Body of pancreas (tissue), 4 donors: ENCODE measurements around the gene CES3.

Source experiments
- POLR2A ChIP-seq, 3 donors: fragments of 450-650 bp; IDR thresholded peaks; one replicate each; pipeline ENCODE4 v1.6.1; 2016; ENCODE audit warnings: antibody characterized with exemption in 3 of 3, mild to moderate bottlenecking in 2 of 3
- TF ChIP-seq, protein P1 (sequence below), 7 experiments: fragments of 450-650 bp in 4 of 7; fragments of 200-600 bp in 3 of 7; sonication (generic) in 3 of 7; IDR thresholded peaks; one replicate each; pipeline ENCODE4 v1.5.1; 2016 to 2019; ENCODE audit warnings: antibody characterized with exemption in 7 of 7

DNA sequence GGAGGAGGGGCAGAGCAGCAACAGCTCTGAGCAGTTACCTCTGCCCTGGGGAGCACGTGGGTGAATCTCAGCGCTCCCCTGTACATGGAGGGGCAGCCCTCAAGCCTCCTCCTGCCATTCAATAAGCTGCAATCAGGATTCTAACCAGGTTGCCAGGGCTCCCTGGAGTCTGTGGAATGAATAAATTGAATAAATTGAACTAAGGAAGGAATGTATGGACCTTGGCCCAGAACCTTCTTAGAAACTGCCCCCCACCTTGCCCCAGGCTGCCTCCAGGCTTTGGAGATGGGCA lies 40.8 kb upstream of the CES3 start:
- TF ChIP-seq, protein P1, sequence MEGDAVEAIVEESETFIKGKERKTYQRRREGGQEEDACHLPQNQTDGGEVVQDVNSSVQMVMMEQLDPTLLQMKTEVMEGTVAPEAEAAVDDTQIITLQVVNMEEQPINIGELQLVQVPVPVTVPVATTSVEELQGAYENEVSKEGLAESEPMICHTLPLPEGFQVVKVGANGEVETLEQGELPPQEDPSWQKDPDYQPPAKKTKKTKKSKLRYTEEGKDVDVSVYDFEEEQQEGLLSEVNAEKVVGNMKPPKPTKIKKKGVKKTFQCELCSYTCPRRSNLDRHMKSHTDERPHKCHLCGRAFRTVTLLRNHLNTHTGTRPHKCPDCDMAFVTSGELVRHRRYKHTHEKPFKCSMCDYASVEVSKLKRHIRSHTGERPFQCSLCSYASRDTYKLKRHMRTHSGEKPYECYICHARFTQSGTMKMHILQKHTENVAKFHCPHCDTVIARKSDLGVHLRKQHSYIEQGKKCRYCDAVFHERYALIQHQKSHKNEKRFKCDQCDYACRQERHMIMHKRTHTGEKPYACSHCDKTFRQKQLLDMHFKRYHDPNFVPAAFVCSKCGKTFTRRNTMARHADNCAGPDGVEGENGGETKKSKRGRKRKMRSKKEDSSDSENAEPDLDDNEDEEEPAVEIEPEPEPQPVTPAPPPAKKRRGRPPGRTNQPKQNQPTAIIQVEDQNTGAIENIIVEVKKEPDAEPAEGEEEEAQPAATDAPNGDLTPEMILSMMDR (IDR thresholded peaks at IDR 0.05), result no peak
- TF ChIP-seq POLR2A (IDR thresholded peaks at IDR 0.05), result no peak
